Midbrain (tissue), 1 donor: ENCODE measurements around the gene SCAMP2.

Experiments
- DNase-seq: peaks from one replicate; lab custom pipeline; 2025; lab: John Stamatoyannopoulos, UW

SCAMP2 gene

GRCh38 chr15:74794248-74794969 is 78.8 kb downstream of the SCAMP2 start:
- DNase-seq = no peak
